Right lobe of liver (tissue), 4 donors: ENCODE results near the gene GALNT2.

Experiments
- CTCF ChIP-seq, 4 donors: fragments of 200-600 bp in 3 of 4; fragments of 450-650 bp in 1 of 4; IDR thresholded peaks; one replicate each; pipeline versions ENCODE4 v1.5.1 to v1.8.0; 2016 to 2022; ENCODE audit warnings: antibody characterized with exemption in 4 of 4, mild to moderate bottlenecking in 2 of 4
- POLR2A ChIP-seq: fragments of 450-650 bp; IDR thresholded peaks from one replicate; pipeline ENCODE4 v1.6.1; 2017; ENCODE audit warnings: antibody characterized with exemption, mild to moderate bottlenecking
- donor health status: DM: no; HTN: no; CAD: no.
- donor health status: DM: no; HTN: no; CAD: no.
- donor health status: DM: no; HTN: yes; CAD: no.

GRCh38 chr1:230300322-230301301, 233.6 kb downstream of the GALNT2 start:
- TF ChIP-seq CTCF (IDR thresholded peaks at IDR 0.05) (no peak), POLR2A (no peak)
